Effector memory CD4-positive, alpha-beta T cell (primary cell): Measurements from ENCODE around the gene CCDC71L.
"Not testable (repeated sequence)": the region's sequence is repeated elsewhere in the genome, so short reads cannot be mapped to it uniquely, and the experiment has no call there.

Source experiments
- DNase-seq, 3 donors: peaks; one replicate each; pipeline ENCODE4 v3.0.0-alpha.2; 2020
- H3K27ac ChIP-seq: 2 replicates; pipeline ENCODE4 v1.7.0; 2013; ENCODE audit warnings: mild to moderate bottlenecking, low read length, moderate library complexity; ENCODE audit not compliant: insufficient read depth, poor library complexity, severe bottlenecking
- H3K27me3 ChIP-seq: replicated peaks from 2 replicates; pipeline ENCODE4 v1.7.0; 2013; ENCODE audit warnings: mild to moderate bottlenecking, low read length; ENCODE audit not compliant: insufficient read depth, control insufficient read depth, poor library complexity, severe bottlenecking
- H3K36me3 ChIP-seq: 2 replicates; pipeline ENCODE4 v1.7.0; 2013; ENCODE audit warnings: mild to moderate bottlenecking, low read length, moderate library complexity; ENCODE audit not compliant: control insufficient read depth, insufficient read depth
- H3K4me1 ChIP-seq: 2 replicates; pipeline ENCODE4 v1.7.0; 2013; ENCODE audit warnings: low read length, mild to moderate bottlenecking; ENCODE audit not compliant: control insufficient read depth, insufficient read depth, poor library complexity, severe bottlenecking
- H3K4me3 ChIP-seq: 2 replicates; pipeline ENCODE4 v1.7.0; 2013; ENCODE audit warnings: low read length, low read depth, mild to moderate bottlenecking; ENCODE audit not compliant: insufficient read depth, poor library complexity, severe bottlenecking
- H3K9me3 ChIP-seq: 2 replicates; pipeline ENCODE4 v1.7.0; 2013; ENCODE audit warnings: mild to moderate bottlenecking, low read length, moderate library complexity; ENCODE audit not compliant: control insufficient read depth

Gene CCDC71L

DNA sequence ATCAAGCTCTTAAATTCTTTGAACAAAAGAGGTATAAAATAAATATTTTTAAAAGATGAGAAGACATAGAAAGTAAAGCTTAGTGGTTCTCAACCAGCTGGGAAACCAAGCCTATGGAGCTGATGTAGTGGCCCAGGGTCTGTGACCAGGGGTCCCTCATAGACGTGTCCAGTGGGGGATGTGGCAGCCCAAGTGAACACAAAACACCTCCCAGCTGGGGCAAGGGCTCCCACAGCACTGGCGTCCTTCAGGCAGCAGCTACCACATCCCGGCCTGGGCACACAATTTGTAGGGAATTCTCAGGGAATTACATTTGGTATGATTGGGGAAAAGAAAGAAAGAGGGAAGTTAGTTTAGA is 17.8 kb upstream of the CCDC71L start:
- Histone ChIP-seq H3K4me1 (no peaks in the 10 kb centered on the region), H3K4me3 (no peak overlapping the region), H3K27ac (no peak overlapping the region), H3K27me3 (no peaks in the 10 kb centered on the region), H3K36me3 (no peaks in the 10 kb centered on the region), H3K9me3 (no peaks in the 10 kb centered on the region)
- DNase-seq: no peak

DNA sequence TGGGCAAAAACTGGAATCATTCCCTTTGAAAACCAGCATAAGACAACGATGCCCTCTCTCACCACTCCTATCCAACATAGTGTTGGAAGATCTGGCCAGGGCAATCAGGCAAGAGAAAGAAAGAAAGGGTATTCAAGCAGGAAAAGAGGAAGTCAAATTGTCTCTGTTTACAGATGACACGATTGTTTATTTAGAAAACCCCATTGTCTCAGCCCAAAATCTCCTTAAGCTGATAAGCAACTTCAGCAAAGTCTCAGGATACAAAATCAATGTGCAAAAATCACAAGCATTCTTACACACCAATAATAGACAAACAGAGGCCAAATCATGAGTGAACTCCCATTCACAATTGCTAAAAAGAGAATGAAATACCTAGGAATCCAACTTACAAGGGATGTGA is 15.5 kb upstream of the CCDC71L start:
- DNase-seq, H3K4me1 ChIP-seq: not testable (repeated sequence)

GRCh38 chr7:106673688-106674087 is 12.7 kb upstream of the CCDC71L start:
- H3K4me1 ChIP-seq, H3K27ac ChIP-seq, DNase-seq, H3K27me3 ChIP-seq, H3K4me3 ChIP-seq, H3K36me3 ChIP-seq, H3K9me3 ChIP-seq: not testable (repeated sequence)

More for the DNA sequence above, 15.5 kb upstream of the CCDC71L start:
- not testable (repeated sequence) for H3K9me3 ChIP-seq, H3K27me3 ChIP-seq, H3K36me3 ChIP-seq, H3K4me3 ChIP-seq, H3K27ac ChIP-seq

- not testable (repeated sequence) for DNase-seq, H3K27ac ChIP-seq, H3K4me3 ChIP-seq, H3K9me3 ChIP-seq, H3K36me3 ChIP-seq, H3K4me1 ChIP-seq, H3K27me3 ChIP-seq
These were observed 11.0 kb upstream of the CCDC71L start for GRCh38 chr7:106671930-106672329.

- Histone ChIP-seq H3K4me3 (no peak overlapping the region), H3K36me3 (no peaks in the 10 kb centered on the region), H3K27me3 (no peaks in the 10 kb centered on the region), H3K27ac (no peak overlapping the region), H3K4me1 (no peaks in the 10 kb centered on the region), H3K9me3 (no peaks in the 10 kb centered on the region)
- no peak for DNase-seq
These were observed 10.2 kb upstream of the CCDC71L start for GRCh38 chr7:106671160-106671559.

DNA sequence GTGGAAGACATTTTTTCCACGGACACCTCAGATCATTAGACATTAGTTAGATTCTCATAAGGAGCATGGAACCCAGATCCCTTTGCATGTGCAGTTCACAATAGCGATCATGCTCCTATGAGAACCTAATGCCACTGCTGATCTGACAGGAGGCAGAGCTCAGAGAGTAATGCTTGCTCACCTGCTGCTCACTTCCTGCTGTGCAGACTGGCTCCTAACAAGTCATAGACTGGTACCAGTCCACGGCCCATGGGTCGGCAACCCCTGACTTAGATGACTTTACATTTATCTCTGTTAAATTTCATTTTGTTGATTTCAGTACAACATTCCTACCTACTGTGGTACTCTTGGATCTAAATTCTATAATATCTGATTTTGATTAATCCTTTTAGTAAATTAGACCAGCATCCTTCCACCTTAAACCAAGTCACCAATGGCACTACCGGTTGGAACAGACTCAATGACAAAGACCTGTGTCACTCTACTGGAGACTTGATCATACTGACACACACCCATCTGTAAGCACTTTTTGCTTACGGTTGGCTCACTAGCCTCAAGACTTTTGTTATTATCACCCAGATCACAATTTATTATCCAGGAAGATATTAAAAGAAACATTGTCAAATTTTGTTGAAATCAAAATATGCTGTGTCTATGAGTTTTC is 8.0 kb upstream of the CCDC71L start:
- no peaks in the 10 kb centered on the region for H3K36me3 ChIP-seq
- no peak overlapping the region for H3K4me3 ChIP-seq
- H3K27me3 ChIP-seq: no peaks in the 10 kb centered on the region
- no peaks in the 10 kb centered on the region for H3K4me1 ChIP-seq
- no peak overlapping the region for H3K27ac ChIP-seq
- H3K9me3 ChIP-seq: no peaks in the 10 kb centered on the region
- DNase-seq: no peak

DNA sequence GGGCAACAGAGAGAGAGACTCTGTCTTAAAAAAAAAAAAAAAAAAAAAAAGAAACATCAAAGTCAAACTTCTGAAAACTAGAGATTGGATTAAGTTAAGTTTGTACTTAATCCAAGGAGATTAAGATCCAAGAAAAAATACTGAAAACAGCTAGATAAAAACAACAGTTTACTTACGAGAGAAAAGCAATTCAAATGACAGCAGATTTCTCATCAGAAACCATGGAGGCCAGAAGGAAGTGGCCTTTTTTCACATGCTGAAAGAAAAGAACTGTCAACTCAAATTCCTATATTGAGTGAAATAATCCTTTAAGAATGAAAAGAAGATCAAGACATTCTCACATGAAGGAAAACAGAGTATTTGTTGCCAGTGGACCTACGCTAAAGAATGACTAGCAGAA is 5.4 kb upstream of the CCDC71L start:
- H3K36me3 ChIP-seq: no peaks in the 10 kb centered on the region
- no peak for DNase-seq
- no peak overlapping the region for H3K4me3 ChIP-seq
- H3K27me3 ChIP-seq: no peaks in the 10 kb centered on the region
- H3K4me1 ChIP-seq: no peaks in the 10 kb centered on the region
- no peak overlapping the region for H3K27ac ChIP-seq
- no peaks in the 10 kb centered on the region for H3K9me3 ChIP-seq

GRCh38 chr7:106664343-106664742 is 3.4 kb upstream of the CCDC71L start:
- H3K4me3 ChIP-seq: no peak overlapping the region
- peaks cover 3% of the 10 kb centered on the region for H3K4me1 ChIP-seq
- no peak overlapping the region for H3K27ac ChIP-seq
- no peaks in the 10 kb centered on the region for H3K9me3 ChIP-seq
- H3K36me3 ChIP-seq: no peaks in the 10 kb centered on the region
- no peaks in the 10 kb centered on the region for H3K27me3 ChIP-seq
- DNase-seq: no peak

DNA sequence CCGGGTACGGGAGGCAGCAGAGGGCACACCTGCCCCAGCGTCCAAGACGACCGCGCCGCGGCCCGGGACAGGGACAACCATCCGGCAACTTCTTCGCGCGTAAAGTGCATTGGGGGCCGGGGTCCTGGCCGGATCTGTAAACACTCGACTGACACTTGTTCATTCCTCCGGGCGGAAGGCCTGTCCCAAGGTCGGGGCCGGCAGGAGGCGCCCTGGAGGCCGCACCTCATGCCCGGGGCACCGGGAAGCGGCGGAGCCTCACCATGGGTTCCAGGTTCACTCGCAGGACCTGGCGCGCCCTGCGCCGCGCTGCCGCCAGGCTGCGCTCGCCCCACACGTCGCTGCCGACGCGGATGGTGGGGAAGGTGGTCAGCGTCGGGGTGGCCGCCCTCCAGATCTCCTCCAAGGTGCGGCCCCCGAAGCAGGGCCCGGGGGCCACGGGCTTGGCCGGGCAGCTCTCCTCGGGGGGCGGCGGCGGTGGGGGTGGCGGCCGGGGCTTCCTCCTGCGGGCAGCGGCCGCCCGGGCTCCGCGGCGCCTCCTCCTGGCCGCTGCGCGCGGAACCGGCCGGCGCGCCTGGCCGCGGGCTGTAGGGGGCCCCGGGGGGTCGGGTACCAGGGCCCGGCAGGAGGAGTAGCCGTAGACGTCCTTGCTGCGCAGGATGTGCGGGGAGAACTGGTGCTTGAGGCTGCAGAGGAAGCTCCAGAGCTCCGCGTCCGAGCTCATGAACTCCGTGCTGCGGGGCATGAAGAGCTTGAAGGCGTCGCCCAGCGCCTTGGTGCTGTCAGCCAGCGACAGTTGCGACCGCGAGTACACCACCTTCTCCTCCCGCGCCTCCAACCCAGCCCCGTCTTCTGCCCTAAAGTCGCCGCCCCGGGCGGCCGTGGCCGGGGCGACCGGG is 746 bp downstream of the CCDC71L start:
- peak overlapping the region; percentile 72 for H3K27ac ChIP-seq
- peak; percentile 45 to 64 (median 59) for DNase-seq
- H3K36me3 ChIP-seq: no peaks in the 10 kb centered on the region
- peaks cover 13% of the 10 kb centered on the region for H3K4me1 ChIP-seq
- H3K4me3 ChIP-seq: peak overlapping the region; percentile 65
- no peaks in the 10 kb centered on the region for H3K9me3 ChIP-seq
- H3K27me3 ChIP-seq: no peaks in the 10 kb centered on the region

DNA sequence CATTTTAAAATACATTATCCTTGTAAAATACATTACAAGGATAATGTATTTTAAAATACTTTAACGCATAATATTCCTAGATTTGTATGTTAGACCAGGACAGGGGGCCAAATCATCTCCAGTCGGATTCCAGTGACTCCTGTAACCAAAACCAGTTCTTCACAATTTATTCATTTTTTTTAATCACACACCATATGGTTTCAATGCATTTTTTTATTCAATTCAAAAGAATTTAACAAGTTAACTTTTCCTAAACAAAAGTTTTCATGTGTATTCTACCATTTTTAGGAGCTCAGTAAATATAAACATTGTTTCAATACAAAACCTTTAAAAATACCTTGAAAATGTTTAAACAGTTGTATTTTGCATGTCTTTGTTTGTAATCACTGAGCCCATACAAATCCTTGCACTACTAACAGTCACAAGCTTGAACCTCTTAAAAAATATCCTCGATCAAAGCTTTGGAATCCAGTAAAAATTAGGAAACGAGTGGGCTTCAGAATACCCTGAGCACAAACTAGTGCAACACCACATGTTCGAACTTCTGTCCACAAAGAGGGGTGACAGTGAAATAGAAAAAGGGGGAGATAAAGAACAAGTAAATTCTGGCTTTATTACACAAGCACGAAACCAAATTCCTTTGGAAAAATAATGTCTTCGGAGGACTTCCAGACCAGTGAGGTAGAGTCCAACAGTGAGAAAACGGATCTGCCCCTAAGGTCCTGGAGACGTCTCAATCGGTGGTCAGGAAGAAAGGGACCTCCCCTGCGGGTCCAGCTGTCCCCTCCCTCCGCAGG is 1.6 kb downstream of the CCDC71L start:
- Histone ChIP-seq H3K4me1 (peaks cover 13% of the 10 kb centered on the region), H3K9me3 (no peaks in the 10 kb centered on the region), H3K36me3 (no peaks in the 10 kb centered on the region), H3K27ac (peak overlapping the region; percentile 72), H3K4me3 (peak overlapping the region; percentile 65), H3K27me3 (no peaks in the 10 kb centered on the region)
- DNase-seq: no peak
